Activated CD4-positive, CD25-positive, alpha-beta regulatory T cell treated with anti-CD3 and anti-CD28 coated beads, Interleukin-2, amount 50 U/mL, for 24 hours (primary cell): ENCODE measurements around the gene SFXN2.
"Not testable (repeated sequence)": the region's sequence is repeated elsewhere in the genome, so short reads cannot be mapped to it uniquely, and the experiment has no call there.

ENCODE experiments used
- ATAC-seq, 2 donors: fragments of 150-1000 bp; cut with Tn5 transposase; one replicate each; pipeline ENCODE4 v1.10.0; 2021; ENCODE audit warnings: mild to moderate bottlenecking in 1 of 2, moderate library complexity in 1 of 2

Gene SFXN2

GRCh38 chr10:102758240-102758932 lies 44.0 kb downstream of the SFXN2 start:
- no peak for ATAC-seq

GRCh38 chr10:102758933-102759262 lies 44.5 kb downstream of the SFXN2 start:
- not testable (repeated sequence) for ATAC-seq

GRCh38 chr10:102759497-102760210 lies 45.2 kb downstream of the SFXN2 start:
- no peak for ATAC-seq

- no peak for ATAC-seq
Observed at GRCh38 chr10:102761981-102762380, 47.5 kb downstream of the SFXN2 start.

GRCh38 chr10:102762401-102763015 lies 48.1 kb downstream of the SFXN2 start:
- ATAC-seq: no peak

- no peak for ATAC-seq
Observed at GRCh38 chr10:102763037-102763607, 48.7 kb downstream of the SFXN2 start.

GRCh38 chr10:102764470-102765161 lies 50.2 kb downstream of the SFXN2 start:
- no peak for ATAC-seq

GRCh38 chr10:102765336-102765735 lies 50.9 kb downstream of the SFXN2 start:
- ATAC-seq: no peak

- no peak for ATAC-seq
Observed at GRCh38 chr10:102767428-102768160, 53.2 kb downstream of the SFXN2 start.

GRCh38 chr10:102769375-102770107 lies 55.1 kb downstream of the SFXN2 start:
- ATAC-seq: no peak

- peak in 1 of 2 donors; percentile 30 for ATAC-seq
Observed at GRCh38 chr10:102770108-102770482, 55.7 kb downstream of the SFXN2 start.

GRCh38 chr10:102770792-102771191 lies 56.4 kb downstream of the SFXN2 start:
- no peak for ATAC-seq

GRCh38 chr10:102773320-102773719 lies 58.9 kb downstream of the SFXN2 start:
- no peak for ATAC-seq

- no peak for ATAC-seq
Observed at GRCh38 chr10:102773986-102774385, 59.5 kb downstream of the SFXN2 start.

GRCh38 chr10:102775201-102775934 lies 60.9 kb downstream of the SFXN2 start:
- ATAC-seq: no peak

GRCh38 chr10:102775935-102776669 lies 61.7 kb downstream of the SFXN2 start:
- peak in 1 of 2 donors; percentile 24 for ATAC-seq

- peak in 1 of 2 donors; percentile 12 for ATAC-seq
Observed at GRCh38 chr10:102776779-102777456, 62.5 kb downstream of the SFXN2 start.

GRCh38 chr10:102777711-102778453 lies 63.4 kb downstream of the SFXN2 start:
- no peak for ATAC-seq

GRCh38 chr10:102778781-102779180 lies 64.3 kb downstream of the SFXN2 start:
- no peak for ATAC-seq
